Measurements from ENCODE around the gene LAMC3. TPM values are rescaled to one million over a fixed set of nuclear protein-coding genes. Genes with fewer than 3 reads are reported as not detected.

Gene LAMC3
- total RNA-seq, 1 donor from 2014 or later, result 0.29 TPM

- TF ChIP-seq CTCF (conservative IDR thresholded peaks at IDR 0.05; ENCODE audit: low read depth, low read length), result no peak
- DNase-seq (ENCODE audit: low read depth), result no peak
- no peak overlapping the region for H3K4me3 ChIP-seq (ENCODE audit: low read depth, low read length)
These were observed 21.1 kb upstream of the LAMC3 start for GRCh38 chr9:130987738-130988399.

- DNase-seq (ENCODE audit: low read depth), result no peak
- no peak overlapping the region for H3K4me3 ChIP-seq (ENCODE audit: low read depth, low read length)
- TF ChIP-seq CTCF (conservative IDR thresholded peaks at IDR 0.05; ENCODE audit: low read depth, low read length), result no peak
These were observed 20.6 kb upstream of the LAMC3 start for GRCh38 chr9:130988400-130988747.

GRCh38 chr9:130988905-130989304 is 20.1 kb upstream of the LAMC3 start:
- no peak for DNase-seq (ENCODE audit: low read depth)
- TF ChIP-seq CTCF (conservative IDR thresholded peaks at IDR 0.05; ENCODE audit: low read depth, low read length), result no peak
- no peak overlapping the region for H3K4me3 ChIP-seq (ENCODE audit: low read depth, low read length)

GRCh38 chr9:130989391-130989790 is 19.6 kb upstream of the LAMC3 start:
- no peak for TF ChIP-seq CTCF (conservative IDR thresholded peaks at IDR 0.05; ENCODE audit: low read depth, low read length)
- DNase-seq (ENCODE audit: low read depth), result no peak

GRCh38 chr9:130989891-130990290 is 19.1 kb upstream of the LAMC3 start:
- DNase-seq (ENCODE audit: low read depth), result no peak
- no peak for TF ChIP-seq CTCF (conservative IDR thresholded peaks at IDR 0.05; ENCODE audit: low read depth, low read length)
- no peak overlapping the region for H3K4me3 ChIP-seq (ENCODE audit: low read depth, low read length)

More at GRCh38 chr9:130989391-130989790, 19.6 kb upstream of the LAMC3 start:
- no peak overlapping the region for H3K4me3 ChIP-seq (ENCODE audit: low read depth, low read length)

GRCh38 chr9:130990306-130990977 is 18.5 kb upstream of the LAMC3 start:
- H3K4me3 ChIP-seq (ENCODE audit: low read depth, low read length), result no peak overlapping the region
- DNase-seq (ENCODE audit: low read depth), result no peak
- TF ChIP-seq CTCF (conservative IDR thresholded peaks at IDR 0.05; ENCODE audit: low read depth, low read length), result no peak

Measured in epithelial cell of proximal tubule (primary cell).